HepG2 (cell line): ENCODE results near the gene IPMK. TPM values are rescaled to one million over a fixed set of nuclear protein-coding genes. Genes with fewer than 3 reads are reported as not detected.
A peak's percentile ranks its signal among the peaks of the same experiment; 100 is the strongest.

Experiments used
- AGO1 ChIP-seq: fragments of 200-400 bp; formaldehyde crosslinking; IDR thresholded peaks from 2 replicates; pipeline ENCODE4 v1.6.1; 2017; ENCODE audit warnings: mild to moderate bottlenecking, low read depth, low read length, moderate library complexity; ENCODE audit not compliant: poor library complexity, severe bottlenecking
- CSRNP1 ChIP-seq: sonication (generic); formaldehyde crosslinking; IDR thresholded peaks from 2 replicates; pipeline ENCODE4 v1.8.1; 2023; ENCODE audit warnings: mild to moderate bottlenecking, missing genetic modification reagents
- DR1 ChIP-seq: sonication (generic); formaldehyde crosslinking; IDR thresholded peaks from 2 replicates; pipeline ENCODE4 v1.8.0; 2021; ENCODE audit warnings: mild to moderate bottlenecking, missing genetic modification reagents, inconsistent platforms
- FOXM1 ChIP-seq: sonication (generic); formaldehyde crosslinking; IDR thresholded peaks from 2 replicates; pipeline ENCODE4 v1.5.0; 2020; ENCODE audit warnings: missing genetic modification reagents
- GATA4 ChIP-seq: sonication (generic); IDR thresholded peaks from 2 replicates; pipeline ENCODE4 v1.6.1; 2016; ENCODE audit warnings: antibody characterized with exemption, low read depth, borderline replicate concordance
- HNF1A ChIP-seq, 2 experiments: sonication (generic) in 1 of 2; formaldehyde crosslinking in 1 of 2; IDR thresholded peaks; 2 replicates each; pipeline versions ENCODE4 v1.4.0 to v1.6.1; 2016 to 2020; ENCODE audit warnings: borderline replicate concordance in 1 of 2, low read depth in 1 of 2, mild to moderate bottlenecking in 1 of 2, missing genetic modification reagents in 1 of 2
- KDM4B ChIP-seq: sonication (generic); formaldehyde crosslinking; IDR thresholded peaks from 2 replicates; pipeline ENCODE4 v1.4.0; 2020; ENCODE audit warnings: missing genetic modification reagents
- KLF11 ChIP-seq: IDR thresholded peaks from 2 replicates; pipeline ENCODE4 v1.6.1; 2016; ENCODE audit warnings: missing compliant biosample characterization
- NFRKB ChIP-seq: fragments of 450-650 bp; IDR thresholded peaks from 2 replicates; pipeline ENCODE4 v1.6.1; 2017
- PBX2 ChIP-seq: IDR thresholded peaks from 2 replicates; pipeline ENCODE4 v1.6.1; 2016; ENCODE audit warnings: control low read depth
- RBM39 ChIP-seq: fragments of 200-400 bp; formaldehyde crosslinking; IDR thresholded peaks from one replicate; pipeline ENCODE4 v1.6.1; 2018; ENCODE audit warnings: antibody characterized with exemption, mild to moderate bottlenecking, low read depth, low read length; ENCODE audit not compliant: poor library complexity, severe bottlenecking
- SMARCE1 ChIP-seq: fragments of 450-650 bp; IDR thresholded peaks from 2 replicates; pipeline ENCODE4 v1.6.1; 2017; ENCODE audit warnings: borderline replicate concordance
- SRSF9 ChIP-seq: fragments of 200-400 bp; formaldehyde crosslinking; IDR thresholded peaks from 2 replicates; pipeline ENCODE4 v1.6.1; 2018; ENCODE audit warnings: borderline replicate concordance, mild to moderate bottlenecking, low read depth, low read length; ENCODE audit not compliant: insufficient read depth, poor library complexity, severe bottlenecking
- ZFAT ChIP-seq: sonication (generic); formaldehyde crosslinking; conservative IDR thresholded peaks from 2 replicates; pipeline ENCODE4 v1.8.1; 2023; ENCODE audit warnings: missing genetic modification reagents, inconsistent platforms
- ZNF160 ChIP-seq: sonication (generic); formaldehyde crosslinking; IDR thresholded peaks from 2 replicates; pipeline ENCODE4 v1.8.0; 2022; ENCODE audit warnings: mild to moderate bottlenecking, inconsistent platforms, missing genetic modification reagents
- ZNF430 ChIP-seq: sonication (generic); formaldehyde crosslinking; IDR thresholded peaks from 2 replicates; pipeline ENCODE4 v1.9.0; 2021; ENCODE audit warnings: mild to moderate bottlenecking, missing genetic modification reagents
- ZNF468 ChIP-seq: sonication (generic); formaldehyde crosslinking; IDR thresholded peaks from 2 replicates; pipeline ENCODE4 v1.8.0; 2022; ENCODE audit warnings: mild to moderate bottlenecking, moderate library complexity, missing genetic modification reagents
- ZNF501 ChIP-seq: sonication (generic); formaldehyde crosslinking; IDR thresholded peaks from 2 replicates; pipeline ENCODE4 v1.5.1; 2020; ENCODE audit warnings: mild to moderate bottlenecking, moderate library complexity, missing genetic modification reagents
- ZNF597 ChIP-seq: sonication (generic); formaldehyde crosslinking; IDR thresholded peaks from 2 replicates; pipeline ENCODE4 v1.5.0; 2020; ENCODE audit warnings: missing genetic modification reagents
- ZNF660 ChIP-seq: sonication (generic); formaldehyde crosslinking; IDR thresholded peaks from 2 replicates; pipeline ENCODE4 v1.5.1; 2020; ENCODE audit warnings: mild to moderate bottlenecking, low read depth, missing genetic modification reagents, borderline replicate concordance
- ZNF747 ChIP-seq: sonication (generic); formaldehyde crosslinking; IDR thresholded peaks from 2 replicates; pipeline ENCODE4 v1.8.1; 2023; ENCODE audit warnings: missing genetic modification reagents, mild to moderate bottlenecking, borderline replicate concordance
- polyA plus RNA-seq, 8 experiments: library from polyadenylated mRNA; depleted of rRNA in 3 of 8; stranded (reverse) in 7 of 8; unstranded in 1 of 8; fragments of >200 nt; fragmentation: Illumina TruSeq in 4 of 8; extraction: Trizol in 4 of 8; gene quantifications; 2 replicates each; pipeline versions ENCODE4 v1.2.1 to v1.2.3, GENCODE V29; 2011 to 2016; ENCODE audit warnings: low read depth in 4 of 8, missing spikeins in 1 of 8, mixed read lengths in 1 of 8; ENCODE audit not compliant: insufficient read depth in 1 of 8
- total RNA-seq, 5 experiments: library from RNA; depleted of rRNA; stranded (reverse); fragments of >200 nt; fragmentation: Illumina TruSeq; extraction: Trizol; gene quantifications; 2 replicates each; pipeline ENCODE4 v1.2.3, GENCODE V29; 2016; ENCODE audit warnings: low read depth in 1 of 5

Gene IPMK
- total and polyA plus RNA-seq, 2 of the 13 experiments (the other 11 are each of a cell fraction or from before 2014, with no cell fraction given) = 2.7 to 3.9 TPM

- no peak for TF ChIP-seq HNF1A (IDR thresholded peaks at IDR 0.05; ENCODE audit: low read depth)
- TF ChIP-seq HNF1A (CRISPR knock-in tag; IDR thresholded peaks at IDR 0.05; ENCODE audit: borderline replicate concordance) = peak; percentile 36; the same call in 1 of the 2 replicates
- TF ChIP-seq GATA4 = no peak
- TF ChIP-seq RBM39 = peak; percentile 29
- TF ChIP-seq FOXM1 (CRISPR knock-in tag) = no peak
- 0 out of 2 replicates have a peak, but pooled peaks have one; percentile 15 for TF ChIP-seq KDM4B (CRISPR knock-in tag)
- peak; percentile 98 for TF ChIP-seq ZNF501
- peak; percentile 87 for TF ChIP-seq DR1 (CRISPR knock-in tag)
- no peak for TF ChIP-seq SRSF9
- 0 out of 2 replicates have a peak, but pooled peaks have one; percentile 75 for TF ChIP-seq KLF11 (CRISPR knock-in tag)
- peak; percentile 97 for TF ChIP-seq CSRNP1 (CRISPR knock-in tag)
- TF ChIP-seq SMARCE1 = no peak
- TF ChIP-seq ZNF430 (CRISPR knock-in tag) = peak; percentile 99
- no peak for TF ChIP-seq ZNF660
- peak; percentile 94 for TF ChIP-seq ZNF747 (CRISPR knock-in tag)
- TF ChIP-seq ZNF468 (CRISPR knock-in tag) = peak; percentile 91; the same call in 1 of the 2 replicates
- no peak for TF ChIP-seq AGO1
- peak; percentile 88 for TF ChIP-seq ZFAT (CRISPR knock-in tag)
- TF ChIP-seq PBX2 (CRISPR knock-in tag) = no peak; the same call in 1 of the 2 replicates
- no peak for TF ChIP-seq NFRKB
- no peak for TF ChIP-seq ZNF597 (CRISPR knock-in tag)
- TF ChIP-seq ZNF160 (CRISPR knock-in tag) = peak; percentile 92
Measured at GRCh38 chr10:58268946-58269781, 1.5 kb upstream of the IPMK start, which contains the start of gene CISD1 (continued).
